PC-9 (cell line): Measurements from ENCODE around the gene ANKRD44. TPM values are rescaled to one million over a fixed set of nuclear protein-coding genes. Genes with fewer than 3 reads are reported as not detected.

Experiments used
- BruUV-seq: library from RNA; stranded (reverse); fragments of 400-500 nt; replicated peaks from 2 replicates; lab custom pipeline; 2021; lab: Mats Ljungman, UMichigan
- CTCF ChIA-PET: fragments of 300-600 bp; sonication (Branson Sonifier 250); formaldehyde crosslinking; loops from one replicate; lab custom pipeline; 2022; ENCODE audit warnings: antibody characterized with exemption; lab: Charles Lee
- POLR2A ChIA-PET: fragments of 300-600 bp; sonication (Branson Sonifier 250); formaldehyde crosslinking; loops from one replicate; lab custom pipeline; 2022; ENCODE audit warnings: antibody characterized with exemption; ENCODE audit not compliant: unreplicated experiment; lab: Charles Lee
- DNase-seq, 2 experiments: peaks; one replicate each; pipeline versions ENCODE4 v3.0.0 to v3.0.0-alpha.2; 2015 to 2022; ENCODE audit warnings: mixed read lengths in 1 of 2
- H2AFZ ChIP-seq: fragments of 200-600 bp; sonication (generic); 2 replicates; pipeline ENCODE4 v1.8.1; 2017; ENCODE audit warnings: antibody characterized with exemption
- H3F3A ChIP-seq: fragments of 200-600 bp; sonication (generic); 2 replicates; pipeline ENCODE4 v1.8.1; 2017; ENCODE audit warnings: antibody characterized with exemption, mild to moderate bottlenecking, low read depth; ENCODE audit not compliant: insufficient read depth
- H3K27ac ChIP-seq: fragments of 200-600 bp; sonication (generic); 2 replicates; pipeline ENCODE4 v1.6.1; 2016; ENCODE audit warnings: mixed run types
- H3K27me3 ChIP-seq: fragments of 200-600 bp; sonication (generic); 2 replicates; pipeline ENCODE4 v1.6.1; 2016; ENCODE audit warnings: low read depth, mixed run types; ENCODE audit not compliant: insufficient read depth
- H3K36me3 ChIP-seq: fragments of 200-600 bp; sonication (generic); 2 replicates; pipeline ENCODE4 v1.6.1; 2016; ENCODE audit warnings: low read depth, mixed run types
- H3K4me1 ChIP-seq: fragments of 200-600 bp; sonication (generic); replicated peaks from 2 replicates; pipeline ENCODE4 v1.6.1; 2016; ENCODE audit warnings: mixed run types; ENCODE audit not compliant: insufficient read depth
- H3K4me2 ChIP-seq: fragments of 200-600 bp; sonication (generic); 2 replicates; pipeline ENCODE4 v1.6.1; 2017; ENCODE audit warnings: mixed run types
- H3K4me3 ChIP-seq: fragments of 200-600 bp; sonication (generic); 2 replicates; pipeline ENCODE4 v1.6.1; 2016; ENCODE audit warnings: mixed run types
- H3K79me2 ChIP-seq: fragments of 200-600 bp; sonication (generic); 2 replicates; pipeline ENCODE4 v1.6.1; 2017; ENCODE audit warnings: low read depth, mixed run types
- H3K9me2 ChIP-seq: fragments of 200-600 bp; sonication (generic); 2 replicates; pipeline ENCODE4 v1.8.1; 2017; ENCODE audit warnings: mild to moderate bottlenecking; ENCODE audit not compliant: insufficient read depth
- H3K9me3 ChIP-seq: fragments of 200-600 bp; sonication (generic); 2 replicates; pipeline ENCODE4 v1.8.1; 2016; ENCODE audit warnings: low read depth; ENCODE audit not compliant: insufficient read depth
- H4K20me1 ChIP-seq: fragments of 200-600 bp; sonication (generic); 2 replicates; pipeline ENCODE4 v1.8.1; 2017; ENCODE audit not compliant: insufficient read depth
- CTCF ChIP-seq: fragments of 200-600 bp; sonication (generic); conservative IDR thresholded peaks from 2 replicates; pipeline ENCODE4 v1.6.1; 2017; ENCODE audit warnings: mixed run types, antibody characterized with exemption, mild to moderate bottlenecking, moderate library complexity
- EZH2 ChIP-seq: fragments of 200-600 bp; sonication (generic); IDR thresholded peaks from 2 replicates; pipeline ENCODE4 v1.8.0; 2017; ENCODE audit warnings: antibody characterized with exemption, low read depth
- intact Hi-C: fragments of 100-400 bp; cut with micrococcal nuclease; formaldehyde crosslinking; loops from one replicate; pipeline ENCODE4 v1.10.0; 2022; ENCODE audit not compliant: unreplicated experiment
- total RNA-seq: library from RNA; stranded (reverse); gene quantifications from 2 replicates; pipeline ENCODE4 v1.2.3, GENCODE V29; 2021

The ANKRD44 gene
- total RNA-seq, 1 experiment from 2014 or later = 3.4 TPM

- intact Hi-C loops = no loop called here
- H4K20me1 ChIP-seq = no peaks in the 10 kb centered on the region
- DNase-seq = no peak
- ChIA-PET POLR2A (no interaction called here), CTCF (no interaction called here)
- H3K9me3 ChIP-seq = no peaks in the 10 kb centered on the region; the same call in 1 of the 2 replicates
- no peaks in the 10 kb centered on the region for H3K27me3 ChIP-seq
- H3K9me2 ChIP-seq = no peaks in the 10 kb centered on the region
- H3F3A ChIP-seq = no peaks in the 10 kb centered on the region
- no TSS peak for BruUV-seq
- H3K4me2 ChIP-seq = no peak overlapping the region
- H2AFZ ChIP-seq = no peak overlapping the region
- H3K36me3 ChIP-seq = no peaks in the 10 kb centered on the region
- H3K27ac ChIP-seq = no peak overlapping the region
- no peaks in the 10 kb centered on the region for H3K4me1 ChIP-seq
- TF ChIP-seq EZH2 (no peak), CTCF (no peak)
- no peaks in the 10 kb centered on the region for H3K79me2 ChIP-seq
- H3K4me3 ChIP-seq = no peak overlapping the region
Observed at GRCh38 chr2:197223451-197223850, 87.1 kb downstream of the ANKRD44 start.

GRCh38 chr2:197219636-197220035 is 90.9 kb downstream of the ANKRD44 start:
- DNase-seq = no peak
- H2AFZ ChIP-seq = no peak overlapping the region
- H3K9me3 ChIP-seq = no peaks in the 10 kb centered on the region; the same call in 1 of the 2 replicates
- H3K79me2 ChIP-seq = no peaks in the 10 kb centered on the region
- H3K4me2 ChIP-seq = no peak overlapping the region
- no peaks in the 10 kb centered on the region for H3K9me2 ChIP-seq
- no peaks in the 10 kb centered on the region for H4K20me1 ChIP-seq
- ChIA-PET CTCF (no interaction called here), POLR2A (no interaction called here)
- no peak overlapping the region for H3K27ac ChIP-seq
- no peaks in the 10 kb centered on the region for H3K27me3 ChIP-seq
- H3K36me3 ChIP-seq = no peaks in the 10 kb centered on the region
- no peaks in the 10 kb centered on the region for H3F3A ChIP-seq
- TF ChIP-seq CTCF (no peak), EZH2 (no peak)
- no peaks in the 10 kb centered on the region for H3K4me1 ChIP-seq
- no TSS peak for BruUV-seq
- intact Hi-C loops = no loop called here
- no peak overlapping the region for H3K4me3 ChIP-seq

- ChIA-PET POLR2A (no interaction called here), CTCF (no interaction called here)
- TF ChIP-seq CTCF (no peak), EZH2 (no peak)
- Histone ChIP-seq H3K9me2 (no peaks in the 10 kb centered on the region), H3K36me3 (no peaks in the 10 kb centered on the region), H4K20me1 (no peaks in the 10 kb centered on the region), H3K27me3 (no peaks in the 10 kb centered on the region), H3K4me1 (no peaks in the 10 kb centered on the region), H3F3A (no peaks in the 10 kb centered on the region), H3K9me3 (no peaks in the 10 kb centered on the region), H3K27ac (no peak overlapping the region), H3K4me2 (no peak overlapping the region), H3K4me3 (no peak overlapping the region), H2AFZ (no peak overlapping the region), H3K79me2 (no peaks in the 10 kb centered on the region)
- no peak for DNase-seq
- BruUV-seq = no TSS peak
- intact Hi-C loops = no loop called here
Observed at GRCh38 chr2:197217541-197217940, 93.0 kb downstream of the ANKRD44 start.
